Lung (tissue), 12 donors: ENCODE results near the gene SYVN1. TPM values are rescaled to one million over a fixed set of nuclear protein-coding genes. Genes with fewer than 3 reads are reported as not detected.

ENCODE experiments used
- ATAC-seq: fragments of 200-7000 bp; cut with Tn5 transposase; one replicate; pipeline ENCODE4 v1.9.1; 2020; ENCODE audit warnings: moderate number of reproducible peaks; ENCODE audit not compliant: insufficient read depth, low FRiP score
- DNase-seq, 3 donors: peaks; one replicate each; pipeline ENCODE4 v3.0.0-alpha.2; 2013 to 2017
- H3K27ac ChIP-seq, 2 donors: one replicate each; pipeline ENCODE4 v1.5.1; 2013; ENCODE audit warnings: mild to moderate bottlenecking in 2 of 2, moderate library complexity in 2 of 2, control low read depth in 1 of 2, inconsistent platforms in 1 of 2, low read depth in 1 of 2, low read length in 1 of 2
- H3K27me3 ChIP-seq, 3 donors: one replicate each; pipeline ENCODE4 v1.5.1; 2013; ENCODE audit warnings: low read length in 2 of 3; ENCODE audit not compliant: control insufficient read depth in 3 of 3, insufficient read depth in 3 of 3
- H3K36me3 ChIP-seq, 4 donors: one replicate each; pipeline ENCODE4 v1.5.1; 2013; ENCODE audit warnings: low read length in 4 of 4, mild to moderate bottlenecking in 1 of 4, moderate library complexity in 1 of 4; ENCODE audit not compliant: control insufficient read depth in 4 of 4, insufficient read depth in 4 of 4
- H3K4me1 ChIP-seq, 5 donors: one replicate each; pipeline ENCODE4 v1.5.1; 2013; ENCODE audit warnings: low read length in 5 of 5, mild to moderate bottlenecking in 2 of 5, moderate library complexity in 1 of 5; ENCODE audit not compliant: control insufficient read depth in 5 of 5, insufficient read depth in 5 of 5
- H3K4me3 ChIP-seq: one replicate; pipeline ENCODE4 v1.5.1; 2013; ENCODE audit warnings: mild to moderate bottlenecking, control low read depth, moderate library complexity
- H3K9ac ChIP-seq, 2 donors: one replicate each; pipeline ENCODE4 v1.5.1; 2013; ENCODE audit warnings: low read length in 2 of 2, control low read depth in 1 of 2; ENCODE audit not compliant: insufficient read depth in 1 of 2
- H3K9me3 ChIP-seq, 4 donors: one replicate each; pipeline ENCODE4 v1.5.1; 2013; ENCODE audit warnings: low read length in 3 of 4, mild to moderate bottlenecking in 1 of 4, moderate library complexity in 1 of 4; ENCODE audit not compliant: control insufficient read depth in 4 of 4, insufficient read depth in 3 of 4
- WGBS, 2 donors: extraction: QIAGEN DNeasy Blood & Tissue Kit; methylation state at CpG; one replicate each; pipeline ENCODE4 v1.1.7; 2013; 5-methylcytosine and 5-hydroxymethylcytosine counted together
- polyA plus RNA-seq, 2 donors: library from polyadenylated mRNA; stranded (reverse); fragments of 200-250 nt; gene quantifications; one replicate each; pipeline ENCODE4 v1.2.1, GENCODE V29; 2013
- total RNA-seq, 2 donors: library from RNA; depleted of rRNA in 1 of 2; stranded (reverse); fragments of >200 nt in 1 of 2; gene quantifications; one replicate each; pipeline ENCODE4 v1.2.1, GENCODE V29; 2014 to 2021
- TF ChIP-seq, protein P1 (sequence below): IDR thresholded peaks from 2 replicates; pipeline ENCODE4 v1.5.1; 2012; ENCODE audit warnings: mild to moderate bottlenecking; ENCODE audit errors: control extremely low read depth, extremely low read depth
- donor health status: control.
- donor health status: control.
- donor health status: Bipolar disorder and iron deficiency.
- donor health status: healthy.
- donor health status: DM: yes; HTN: yes; CAD: no.

The SYVN1 gene
- total and polyA plus RNA-seq, 4 donors: 31.6 to 80.7 (median 37.6) TPM

DNA sequence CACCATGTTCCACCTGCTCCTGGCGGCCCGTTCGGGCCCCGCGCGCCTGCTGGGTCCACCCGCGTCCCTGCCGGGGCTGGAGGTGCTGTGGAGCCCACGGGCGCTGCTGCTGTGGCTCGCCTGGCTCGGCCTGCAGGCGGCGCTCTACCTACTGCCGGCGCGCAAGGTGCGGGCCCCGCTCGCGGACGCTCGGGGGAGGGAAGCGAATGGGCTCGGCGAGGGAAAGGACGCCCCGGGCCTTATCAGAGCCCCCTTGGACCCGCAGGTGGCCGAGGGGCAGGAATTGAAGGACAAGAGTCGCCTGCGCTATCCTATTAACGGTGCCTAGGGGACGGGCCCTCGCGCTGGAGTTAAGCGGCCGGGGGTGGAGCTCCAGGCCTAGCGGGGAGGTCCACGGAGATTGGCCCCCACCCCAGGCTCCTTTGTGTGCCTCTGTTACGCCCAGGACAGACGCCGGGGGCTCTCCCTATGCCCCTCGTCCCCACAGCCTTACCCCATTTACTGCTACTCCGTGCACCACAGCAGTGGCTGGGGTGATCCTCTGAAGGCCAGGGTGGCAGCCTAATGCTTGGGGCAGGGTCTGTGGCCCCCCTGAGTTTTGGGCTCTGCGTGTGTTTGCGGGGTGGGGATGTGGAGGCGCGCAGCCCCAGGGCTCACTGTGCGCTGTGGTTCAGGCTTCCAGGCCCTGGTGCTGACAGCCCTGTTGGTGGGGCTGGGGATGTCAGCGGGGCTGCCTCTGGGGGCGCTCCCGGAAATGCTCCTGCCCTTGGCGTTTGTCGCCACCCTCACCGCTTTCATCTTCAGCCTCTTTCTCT lies 21.6 kb downstream of the SYVN1 start:
- ATAC-seq (peak; percentile 50), DNase-seq (peak in 2 of 3 donors; percentile 33 to 58)
- 2% methylated on average over 44 to 57 of the region's 57 CpGs for WGBS, 2 donors
- Histone ChIP-seq H3K4me3 (peak overlapping the region; percentile 36), H3K27me3 (peaks cover 0 to 3% (median 0%) of the 10 kb centered on the region in 3 donors), H3K9me3 (no peaks in the 10 kb centered on the region), H3K9ac (no peak overlapping the region), H3K27ac (peak overlapping the region; percentile 15 to 77), H3K4me1 (peaks cover 0 to 37% (median 9%) of the 10 kb centered on the region in 5 donors), H3K36me3 (peaks cover 8 to 22% (median 10%) of the 10 kb centered on the region in 4 donors)
- TF ChIP-seq, protein P1, sequence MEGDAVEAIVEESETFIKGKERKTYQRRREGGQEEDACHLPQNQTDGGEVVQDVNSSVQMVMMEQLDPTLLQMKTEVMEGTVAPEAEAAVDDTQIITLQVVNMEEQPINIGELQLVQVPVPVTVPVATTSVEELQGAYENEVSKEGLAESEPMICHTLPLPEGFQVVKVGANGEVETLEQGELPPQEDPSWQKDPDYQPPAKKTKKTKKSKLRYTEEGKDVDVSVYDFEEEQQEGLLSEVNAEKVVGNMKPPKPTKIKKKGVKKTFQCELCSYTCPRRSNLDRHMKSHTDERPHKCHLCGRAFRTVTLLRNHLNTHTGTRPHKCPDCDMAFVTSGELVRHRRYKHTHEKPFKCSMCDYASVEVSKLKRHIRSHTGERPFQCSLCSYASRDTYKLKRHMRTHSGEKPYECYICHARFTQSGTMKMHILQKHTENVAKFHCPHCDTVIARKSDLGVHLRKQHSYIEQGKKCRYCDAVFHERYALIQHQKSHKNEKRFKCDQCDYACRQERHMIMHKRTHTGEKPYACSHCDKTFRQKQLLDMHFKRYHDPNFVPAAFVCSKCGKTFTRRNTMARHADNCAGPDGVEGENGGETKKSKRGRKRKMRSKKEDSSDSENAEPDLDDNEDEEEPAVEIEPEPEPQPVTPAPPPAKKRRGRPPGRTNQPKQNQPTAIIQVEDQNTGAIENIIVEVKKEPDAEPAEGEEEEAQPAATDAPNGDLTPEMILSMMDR: peak; percentile 59

DNA sequence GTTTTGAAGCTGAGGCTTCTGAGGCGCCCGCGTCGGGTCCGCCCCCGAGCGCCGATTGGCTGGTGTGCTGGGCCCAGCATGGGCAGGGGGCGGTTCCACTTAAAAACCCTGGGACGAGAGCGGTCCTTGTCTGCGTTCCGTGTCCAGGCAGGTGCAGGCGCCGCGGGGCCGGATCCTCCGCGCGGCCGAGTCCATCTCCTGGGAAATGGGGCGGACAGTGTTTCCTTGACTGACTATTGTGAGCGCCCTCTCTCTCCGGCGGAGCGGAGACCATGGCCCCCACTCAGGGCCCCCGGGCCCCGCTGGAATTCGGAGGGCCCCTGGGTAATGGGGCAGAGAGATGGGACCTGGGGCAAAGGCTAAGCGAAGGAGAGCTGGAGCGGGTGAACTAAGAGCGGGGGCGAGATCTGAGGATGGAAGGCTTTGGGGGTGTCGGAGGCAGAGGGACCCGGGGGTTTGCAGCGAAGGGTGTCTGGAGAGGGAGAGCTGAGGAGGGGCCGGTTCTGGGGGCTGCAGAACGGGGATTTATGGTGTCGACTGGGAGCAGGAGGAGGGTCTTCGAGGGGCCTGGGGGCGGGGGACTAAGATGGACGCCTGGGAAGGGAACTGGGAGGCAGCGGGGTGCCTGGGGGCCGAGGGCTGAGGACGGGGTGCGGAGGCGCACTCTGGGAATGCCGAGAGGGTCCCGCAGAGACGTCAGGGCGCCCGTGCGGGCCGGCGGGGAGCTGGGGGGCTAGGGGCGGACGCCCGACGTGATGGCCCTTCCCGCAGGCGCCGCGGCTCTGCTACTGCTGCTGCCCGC lies 22.4 kb downstream of the SYVN1 start, which contains the start of gene TM7SF2:
TM7SF2 (plus strand) TSS at position 129 of the 802 bp plus-strand sequence; CDS start at position 273, 144 bp downstream.
- no peaks in the 10 kb centered on the region for H3K9me3 ChIP-seq
- peak within 1 kb of the TSS; percentile 36 for H3K4me3 ChIP-seq
- no peak within 1 kb of the TSS for H3K9ac ChIP-seq
- ATAC-seq (peak; percentile 85), DNase-seq (peak; percentile 85 to 91 (median 89))
- H3K27ac ChIP-seq: peak within 1 kb of the TSS; percentile 55 to 77
- H3K27me3 ChIP-seq: peaks cover 0 to 3% (median 0%) of the 10 kb centered on the region in 3 donors
- TF ChIP-seq, protein P1: no peak
- H3K36me3 ChIP-seq: peaks cover 8 to 27% (median 10%) of the 10 kb centered on the region in 4 donors
- WGBS, 2 donors: 1% methylated on average over 57 to 64 of the region's 64 CpGs
- H3K4me1 ChIP-seq: peaks cover 0 to 36% (median 9%) of the 10 kb centered on the region in 5 donors

DNA sequence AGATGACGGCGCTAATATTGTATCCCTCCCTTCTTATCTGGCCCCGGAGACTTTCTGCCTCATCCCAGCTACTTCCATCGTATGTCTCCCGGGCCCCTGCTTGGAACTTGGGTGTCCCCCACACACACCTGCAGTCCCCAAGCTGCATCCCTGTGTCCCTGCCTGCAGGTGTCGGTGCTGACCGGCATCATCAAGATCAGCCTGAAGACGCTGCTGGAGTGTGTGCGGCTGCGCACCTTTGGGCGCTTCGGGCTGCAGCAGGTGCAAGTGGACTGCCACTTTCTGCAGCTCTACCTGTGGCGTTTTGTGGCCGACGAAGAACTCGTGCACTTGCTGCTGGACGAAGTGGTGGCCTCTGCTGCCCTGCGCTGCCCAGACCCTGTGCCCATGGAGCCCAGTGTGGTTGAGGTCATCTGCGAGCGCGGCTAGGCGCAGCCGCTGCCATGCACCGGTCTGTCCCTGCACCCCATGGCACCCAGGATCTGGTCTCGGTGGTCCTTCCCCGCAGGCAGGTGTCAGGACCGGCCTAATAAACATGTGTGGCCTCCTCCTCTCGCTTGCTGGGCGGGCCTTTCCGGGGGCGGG lies 23.1 kb downstream of the SYVN1 start:
- peak overlapping the region in 1 of 2 donors; percentile 52 for H3K27ac ChIP-seq
- TF ChIP-seq, protein P1: no peak
- H3K4me1 ChIP-seq: peaks cover 0 to 29% (median 9%) of the 10 kb centered on the region in 5 donors
- no peak overlapping the region for H3K4me3 ChIP-seq
- peaks cover 0 to 3% (median 0%) of the 10 kb centered on the region in 3 donors for H3K27me3 ChIP-seq
- H3K9ac ChIP-seq: no peak overlapping the region
- ATAC-seq: no peak
- 62 to 68% methylated on average over 31 of the region's 31 CpGs for WGBS, 2 donors
- peaks cover 8 to 27% (median 10%) of the 10 kb centered on the region in 4 donors for H3K36me3 ChIP-seq
- no peak for DNase-seq
- no peaks in the 10 kb centered on the region for H3K9me3 ChIP-seq
